H1 (cell line): ENCODE measurements around the gene MCAT.

Source experiments
- CREB1 ChIP-seq: IDR thresholded peaks from 2 replicates; pipeline ENCODE4 v1.6.1; 2012; ENCODE audit warnings: inconsistent platforms
- CTCF ChIP-seq, 3 experiments: IDR thresholded peaks; 1 replicate in 2 of 3; 2 replicates in 1 of 3; pipeline versions ENCODE4 v1.5.1 to v1.6.1; 2011; ENCODE audit warnings: low read length in 3 of 3, mild to moderate bottlenecking in 3 of 3, inconsistent platforms in 2 of 3, low read depth in 1 of 3, moderate library complexity in 1 of 3; ENCODE audit not compliant: insufficient read depth in 1 of 3; ENCODE audit errors: control extremely low read depth in 1 of 3
- EP300 ChIP-seq, 2 experiments: IDR thresholded peaks; 1 replicate in 1 of 2; 2 replicates in 1 of 2; pipeline ENCODE4 v1.6.1; 2011 to 2012; ENCODE audit warnings: low read depth in 2 of 2, low read length in 2 of 2, mild to moderate bottlenecking in 2 of 2, borderline replicate concordance in 1 of 2, inconsistent platforms in 1 of 2, moderate library complexity in 1 of 2
- POLR2AphosphoS5 ChIP-seq: IDR thresholded peaks from 2 replicates; pipeline ENCODE4 v1.6.1; 2011; ENCODE audit warnings: low read depth, low read length
- RAD21 ChIP-seq, 2 experiments: IDR thresholded peaks in 1 of 2; conservative IDR thresholded peaks in 1 of 2; 2 replicates each; pipeline ENCODE4 v1.6.1; 2011; ENCODE audit warnings: low read depth in 2 of 2, low read length in 2 of 2, improper control_type of control experiment in 1 of 2, inconsistent platforms in 1 of 2, mild to moderate bottlenecking in 1 of 2, moderate library complexity in 1 of 2
- SIN3A ChIP-seq, 2 experiments: IDR thresholded peaks in 1 of 2; conservative IDR thresholded peaks in 1 of 2; 2 replicates each; pipeline ENCODE4 v1.6.1; 2011 to 2012; ENCODE audit warnings: low read length in 2 of 2, improper control_type of control experiment in 1 of 2, low read depth in 1 of 2, mild to moderate bottlenecking in 1 of 2
- SRF ChIP-seq: IDR thresholded peaks from 2 replicates; pipeline ENCODE4 v1.6.1; 2011; ENCODE audit warnings: mild to moderate bottlenecking, low read depth, low read length, moderate library complexity
- ZNF274 ChIP-seq: IDR thresholded peaks from 2 replicates; pipeline ENCODE4 v1.7.0; 2012; ENCODE audit warnings: low read length, borderline replicate concordance; ENCODE audit errors: extremely low read depth

- TF ChIP-seq EP300 (IDR thresholded peaks at IDR 0.05; ENCODE audit: borderline replicate concordance in 1 of 2, low read depth in 2 of 2, low read length in 2 of 2) (peak in 1 of 2 experiments; percentile 41; a peak in 1 of 3 replicates), RAD21 (IDR thresholded peaks at IDR 0.05 in 1 of 2, conservative IDR thresholded peaks at IDR 0.05 in 1 of 2; ENCODE audit: low read depth in 2 of 2, low read length in 2 of 2) (no peak; a peak in 1 of 4 replicates), SIN3A (conservative IDR thresholded peaks at IDR 0.05 in 1 of 2, IDR thresholded peaks at IDR 0.05 in 1 of 2; ENCODE audit: low read depth in 1 of 2, low read length in 2 of 2) (peak; percentile 77 to 96; a peak in 3 of 4 replicates), POLR2AphosphoS5 (no peak; the same call in 1 of the 2 replicates), CTCF (IDR thresholded peaks at IDR 0.05; ENCODE audit: control extremely low read depth in 1 of 3, insufficient read depth in 1 of 3, low read depth in 1 of 3, low read length in 3 of 3) (no peak), ZNF274 (no peak), CREB1 (peak; percentile 63), SRF (no peak)
Observed at GRCh38 chr22:43088984-43089717, 54.0 kb downstream of the MCAT start, which contains the start of gene TTLL1.
